ENCODE data around the gene KLHL26. TPM values are rescaled to one million over a fixed set of nuclear protein-coding genes. Genes with fewer than 3 reads are reported as not detected.
A peak's percentile ranks its signal among the peaks of the same experiment; 100 is the strongest.
"Not testable (repeated sequence)": the region's sequence is repeated elsewhere in the genome, so short reads cannot be mapped to it uniquely, and the experiment has no call there.

Gene KLHL26
- total and polyA plus RNA-seq, 8 donors, result 4.3 to 10.4 (median 6.2) TPM

DNA sequence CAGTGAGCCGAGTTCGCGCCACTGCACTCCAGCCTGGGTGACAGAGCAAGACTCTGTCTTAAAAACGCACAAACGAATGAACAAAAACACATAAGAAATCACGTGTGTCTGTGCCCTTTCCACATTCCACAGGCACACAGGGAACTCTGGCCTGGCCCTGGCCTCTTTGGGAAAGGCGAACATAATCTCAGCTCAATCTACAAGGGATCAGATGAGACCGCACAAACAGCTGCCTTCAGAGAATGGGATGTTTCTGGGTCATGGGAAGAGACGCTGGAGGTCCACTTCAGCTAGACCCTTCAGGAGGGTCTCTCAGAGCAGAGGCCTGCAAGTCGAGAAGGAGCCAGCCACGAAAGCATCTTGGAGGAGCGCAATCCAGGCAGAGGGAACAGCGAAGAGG is 40.3 kb downstream of the KLHL26 start:
- TF ChIP-seq, protein P1, sequence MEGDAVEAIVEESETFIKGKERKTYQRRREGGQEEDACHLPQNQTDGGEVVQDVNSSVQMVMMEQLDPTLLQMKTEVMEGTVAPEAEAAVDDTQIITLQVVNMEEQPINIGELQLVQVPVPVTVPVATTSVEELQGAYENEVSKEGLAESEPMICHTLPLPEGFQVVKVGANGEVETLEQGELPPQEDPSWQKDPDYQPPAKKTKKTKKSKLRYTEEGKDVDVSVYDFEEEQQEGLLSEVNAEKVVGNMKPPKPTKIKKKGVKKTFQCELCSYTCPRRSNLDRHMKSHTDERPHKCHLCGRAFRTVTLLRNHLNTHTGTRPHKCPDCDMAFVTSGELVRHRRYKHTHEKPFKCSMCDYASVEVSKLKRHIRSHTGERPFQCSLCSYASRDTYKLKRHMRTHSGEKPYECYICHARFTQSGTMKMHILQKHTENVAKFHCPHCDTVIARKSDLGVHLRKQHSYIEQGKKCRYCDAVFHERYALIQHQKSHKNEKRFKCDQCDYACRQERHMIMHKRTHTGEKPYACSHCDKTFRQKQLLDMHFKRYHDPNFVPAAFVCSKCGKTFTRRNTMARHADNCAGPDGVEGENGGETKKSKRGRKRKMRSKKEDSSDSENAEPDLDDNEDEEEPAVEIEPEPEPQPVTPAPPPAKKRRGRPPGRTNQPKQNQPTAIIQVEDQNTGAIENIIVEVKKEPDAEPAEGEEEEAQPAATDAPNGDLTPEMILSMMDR (IDR thresholded peaks at IDR 0.05), result no peak
- ATAC-seq (no peak), DNase-seq (no peak)
- Histone ChIP-seq H3K4me1 (peaks cover 11 to 20% of the 10 kb centered on the region in 2 donors), H3K4me3 (no peak overlapping the region), H3K27me3 (no peaks in the 10 kb centered on the region), H3K36me3 (no peaks in the 10 kb centered on the region), H3K27ac (no peak overlapping the region), H3K9me3 (no peaks in the 10 kb centered on the region)
- intact Hi-C loops (cut with DNase I), result loop anchor here in 1 of 2 donors (10.0 kb wide), 1 partner anchor 82 kb away; no protein-coding TSS in a partner anchor

DNA sequence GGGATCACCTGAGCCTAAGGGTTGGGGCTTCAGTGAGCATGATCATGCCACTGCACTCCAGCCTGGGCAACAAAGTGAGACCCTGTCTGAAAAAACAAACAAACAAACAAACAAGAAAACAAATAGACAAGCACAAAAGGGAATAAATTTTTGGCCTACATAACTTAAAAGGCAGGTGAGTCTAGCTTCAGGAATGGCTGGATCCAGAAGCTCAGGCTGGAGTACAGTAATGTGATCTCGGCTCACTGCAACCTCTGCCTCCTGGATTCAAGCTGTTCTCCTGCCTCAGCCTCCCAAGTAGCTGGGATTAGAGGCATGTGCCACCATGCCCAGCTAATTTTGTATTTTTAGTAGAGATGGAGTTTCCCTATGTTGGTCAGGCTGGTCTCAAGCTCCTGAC is 43.3 kb downstream of the KLHL26 start:
- intact Hi-C loops (cut with DNase I); H3K36me3 ChIP-seq; H3K9me3 ChIP-seq; ATAC-seq; DNase-seq; H3K27me3 ChIP-seq; H3K27ac ChIP-seq; H3K4me3 ChIP-seq: not testable (repeated sequence)
- peaks cover 19 to 40% of the 10 kb centered on the region in 2 donors for H3K4me1 ChIP-seq

DNA sequence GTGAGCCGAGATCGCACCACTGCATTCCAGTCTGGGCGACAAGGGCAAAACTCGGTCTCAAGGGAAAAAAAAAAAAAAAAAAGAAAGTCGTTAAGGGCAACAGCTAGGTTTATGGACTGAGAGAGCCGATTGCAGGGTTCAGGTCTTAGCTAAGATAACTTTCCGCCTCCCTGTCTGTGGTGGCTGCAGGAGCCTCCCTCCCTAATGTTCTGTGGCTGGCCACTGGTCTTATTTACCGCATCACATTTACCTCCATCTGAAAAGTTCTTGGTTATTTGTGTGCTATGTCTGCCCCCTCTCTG is 45.9 kb downstream of the KLHL26 start:
- no peaks in the 10 kb centered on the region for H3K27me3 ChIP-seq
- ATAC-seq (no peak), DNase-seq (no peak)
- intact Hi-C loops (cut with DNase I), result no loop called here
- H3K4me3 ChIP-seq, result peak overlapping the region; percentile 26 to 52
- H3K27ac ChIP-seq, result peak overlapping the region; percentile 74 to 83
- TF ChIP-seq, protein P1 (IDR thresholded peaks at IDR 0.05), result no peak
- H3K9me3 ChIP-seq, result no peaks in the 10 kb centered on the region
- peaks cover 14 to 41% of the 10 kb centered on the region in 2 donors for H3K4me1 ChIP-seq
- H3K36me3 ChIP-seq, result no peaks in the 10 kb centered on the region

DNA sequence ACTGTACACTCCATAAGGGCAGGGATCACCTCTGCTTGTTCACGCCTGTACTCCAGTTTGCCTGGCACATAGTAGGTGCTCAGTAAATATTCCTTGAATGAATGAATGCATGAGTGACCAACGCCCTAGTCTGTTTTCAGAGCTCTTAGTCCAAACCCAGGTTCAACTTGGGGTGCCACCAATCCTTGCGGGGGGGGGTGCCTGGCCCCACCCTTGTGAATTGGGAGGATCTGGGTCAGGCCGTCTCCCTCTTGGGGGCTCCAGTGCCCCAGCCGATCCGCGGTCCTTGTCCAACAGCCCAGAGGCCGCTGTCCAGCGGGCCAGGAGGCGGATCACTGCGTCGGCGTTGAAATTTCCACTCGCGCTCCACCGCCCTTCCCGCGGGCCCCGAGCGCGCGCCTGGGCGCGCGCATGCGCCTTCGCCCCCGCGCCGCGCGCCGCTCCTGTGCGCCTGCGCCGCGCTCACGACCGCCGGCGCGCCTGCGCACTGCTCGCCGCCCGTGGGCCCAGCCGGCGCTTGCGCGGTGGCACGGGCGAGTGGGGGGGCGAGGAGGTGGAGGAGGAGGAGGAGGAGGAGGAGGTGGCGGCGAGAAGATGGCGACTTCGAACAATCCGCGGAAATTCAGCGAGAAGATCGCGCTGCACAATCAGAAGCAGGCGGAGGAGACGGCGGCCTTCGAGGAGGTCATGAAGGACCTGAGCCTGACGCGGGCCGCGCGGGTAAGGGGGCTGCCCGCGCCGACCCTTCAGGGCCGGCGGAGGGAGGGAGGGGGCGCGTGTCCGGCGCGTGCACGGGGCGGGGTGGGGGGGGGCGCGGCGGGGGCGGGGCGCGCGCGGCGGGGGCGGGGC is 46.5 kb downstream of the KLHL26 start, which contains the start of gene CRTC1:
Gene CRTC1 (plus strand): TSS at position 572 of the 849 bp plus-strand sequence. CDS start 23 bp downstream, at position 595.
- H3K36me3 ChIP-seq, result no peaks in the 10 kb centered on the region
- H3K4me3 ChIP-seq, result peak within 1 kb of the TSS; percentile 36 to 52
- peaks cover 10 to 35% of the 10 kb centered on the region in 2 donors for H3K4me1 ChIP-seq
- peak; percentile 92 to 96 (median 94) for DNase-seq
- no peaks in the 10 kb centered on the region for H3K27me3 ChIP-seq
- intact Hi-C loops (cut with DNase I), result no loop called here
- H3K27ac ChIP-seq, result peak within 1 kb of the TSS; percentile 74 to 83
- peak; percentile 85 for ATAC-seq
- H3K9me3 ChIP-seq, result no peaks in the 10 kb centered on the region
- TF ChIP-seq, protein P1 (IDR thresholded peaks at IDR 0.05), result no peak

DNA sequence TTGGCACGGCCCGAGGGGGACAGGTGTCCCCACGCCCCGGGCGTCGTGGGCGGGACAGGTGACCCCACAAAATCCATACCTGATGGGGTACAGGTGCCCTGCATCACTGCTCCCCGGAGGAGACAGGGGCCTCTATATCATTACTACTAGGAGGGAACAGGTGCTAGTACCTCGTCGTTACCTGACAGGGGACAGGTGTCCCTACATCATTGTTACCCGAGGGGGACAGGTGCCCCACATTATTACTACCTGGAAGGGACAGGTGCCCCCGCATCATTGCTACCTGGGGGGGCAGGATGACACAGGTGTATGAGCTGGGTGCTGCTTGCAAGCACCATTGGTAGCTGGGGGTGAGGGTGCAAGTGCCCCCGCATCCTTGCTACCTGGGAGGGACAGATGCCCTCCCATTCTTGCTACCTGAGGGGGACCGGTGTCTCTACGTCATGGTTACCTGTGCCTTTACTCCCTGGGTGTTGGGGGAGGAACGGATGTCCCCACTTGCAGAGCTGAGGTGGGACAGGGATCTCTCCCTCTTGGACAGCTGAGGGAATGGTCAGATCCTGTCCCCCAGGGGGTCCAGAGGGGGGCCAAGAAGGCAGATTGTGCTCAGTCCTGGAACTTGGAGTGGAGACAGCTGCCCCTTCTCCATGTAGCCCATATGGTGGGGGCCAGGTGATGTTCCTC is 47.3 kb downstream of the KLHL26 start:
- TF ChIP-seq, protein P1 (IDR thresholded peaks at IDR 0.05), result no peak
- Histone ChIP-seq H3K4me1 (peaks cover 7 to 27% of the 10 kb centered on the region in 2 donors), H3K4me3 (peak overlapping the region; percentile 36 to 52), H3K36me3 (no peaks in the 10 kb centered on the region), H3K27ac (no peak overlapping the region), H3K9me3 (no peaks in the 10 kb centered on the region), H3K27me3 (no peaks in the 10 kb centered on the region)
- DNase-seq, result no peak
- ATAC-seq, result no peak
- intact Hi-C loops (cut with DNase I), result no loop called here

Data from left lung (tissue), 10 donors.